Femur (tissue), 1 donor: ENCODE results near the gene MIER3.

Experiments
- DNase-seq: peaks from one replicate; pipeline ENCODE4 v3.0.0-alpha.2; 2017

Gene MIER3

DNA sequence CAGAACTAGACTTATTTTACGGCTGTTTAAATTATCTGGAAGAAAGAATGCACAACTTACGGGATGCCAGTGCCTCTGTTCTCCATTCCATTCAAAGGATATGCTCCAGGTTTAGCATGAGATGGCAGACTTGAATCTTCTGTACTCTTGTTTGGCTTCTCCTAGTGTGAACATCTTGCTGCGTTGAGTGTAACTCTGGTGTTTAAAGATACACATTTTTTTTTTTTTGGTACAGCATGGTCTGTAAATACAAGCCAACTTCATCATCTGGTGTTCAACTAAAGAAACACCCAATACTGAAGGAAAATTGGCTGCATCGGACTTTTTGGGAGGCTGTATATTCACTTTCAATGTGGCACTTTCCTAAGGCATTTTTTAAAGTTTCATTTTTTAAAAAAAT, 7.4 kb upstream of the MIER3 start:
- DNase-seq = no peak

DNA sequence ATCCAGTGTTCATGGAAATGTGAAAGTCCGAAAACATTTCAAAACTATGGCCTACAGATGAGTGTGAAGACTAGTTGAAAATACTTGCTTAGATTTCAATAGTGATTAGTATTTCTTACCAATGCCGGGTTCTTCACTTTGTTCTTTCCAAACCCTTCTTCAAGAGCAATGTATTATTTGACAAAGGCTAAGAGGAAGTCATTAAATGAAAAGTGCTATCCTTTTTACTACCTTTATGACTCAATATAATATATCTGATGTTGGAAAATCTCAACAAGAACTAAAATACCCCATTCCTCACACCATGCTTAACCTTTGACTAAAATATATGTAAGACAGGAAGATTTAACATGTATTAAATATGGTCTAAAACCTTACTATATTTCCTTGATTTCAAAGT, 6.7 kb upstream of the MIER3 start:
- no peak for DNase-seq

DNA sequence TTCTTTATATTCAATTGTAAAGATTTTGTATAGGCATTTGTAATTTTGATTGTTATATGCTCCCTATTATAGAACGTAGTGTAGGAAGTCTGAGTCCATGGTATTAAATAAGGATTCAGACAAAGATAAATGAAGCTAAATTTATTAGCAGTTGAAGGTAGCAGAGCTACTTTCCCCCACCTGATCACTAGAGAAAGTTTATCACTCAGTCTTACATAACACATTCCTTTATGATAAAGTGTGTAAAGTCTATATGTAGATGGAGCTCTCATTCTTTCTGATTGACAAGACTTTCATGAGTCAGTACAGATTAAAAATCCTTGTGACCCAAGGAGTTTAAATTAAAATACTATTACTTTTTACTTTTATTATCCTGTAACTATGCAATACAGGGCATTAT, 2.3 kb upstream of the MIER3 start:
- no peak for DNase-seq

DNA sequence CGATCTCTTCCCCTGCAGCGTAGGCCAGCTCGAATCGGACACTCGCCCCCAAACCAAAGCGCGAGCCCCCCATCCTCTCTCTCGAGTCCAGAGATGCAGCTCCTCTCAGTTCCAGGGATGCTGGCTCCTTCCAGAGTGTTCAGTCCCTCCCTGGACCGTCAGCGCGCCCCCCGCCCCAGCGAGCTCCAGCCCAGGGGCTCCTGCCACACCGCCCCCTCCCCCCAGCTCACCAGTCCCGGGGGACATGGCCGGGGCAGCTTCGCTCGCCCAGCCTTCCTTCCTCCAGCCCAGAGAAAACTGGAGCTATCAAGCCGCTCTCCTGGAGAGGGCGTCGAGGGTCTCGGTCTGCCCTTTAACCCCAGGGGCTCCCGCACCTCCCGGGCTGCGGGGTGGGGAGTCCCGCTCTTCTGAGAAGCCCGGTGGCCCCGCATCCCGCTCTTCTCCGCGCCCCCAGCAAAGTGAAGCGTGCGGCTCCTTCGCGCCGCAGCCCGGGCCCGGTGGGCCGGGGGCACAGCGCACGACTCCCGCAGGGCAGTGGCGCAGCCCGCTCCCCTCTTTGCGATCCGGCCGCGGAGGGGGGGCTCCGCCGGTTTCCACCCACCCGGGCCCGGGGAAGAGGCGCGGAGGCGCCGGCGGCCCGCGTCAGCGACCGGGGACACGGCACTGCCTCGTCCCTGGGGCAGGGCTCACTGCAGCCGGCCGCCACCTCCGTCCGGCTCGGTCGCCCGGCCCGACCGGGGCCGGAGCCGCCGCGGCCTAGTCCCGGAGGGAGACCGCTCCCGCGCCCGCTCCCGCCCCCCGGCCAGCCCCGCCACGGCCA, 587 bp downstream of the MIER3 start:
- DNase-seq = peak; percentile 50

DNA sequence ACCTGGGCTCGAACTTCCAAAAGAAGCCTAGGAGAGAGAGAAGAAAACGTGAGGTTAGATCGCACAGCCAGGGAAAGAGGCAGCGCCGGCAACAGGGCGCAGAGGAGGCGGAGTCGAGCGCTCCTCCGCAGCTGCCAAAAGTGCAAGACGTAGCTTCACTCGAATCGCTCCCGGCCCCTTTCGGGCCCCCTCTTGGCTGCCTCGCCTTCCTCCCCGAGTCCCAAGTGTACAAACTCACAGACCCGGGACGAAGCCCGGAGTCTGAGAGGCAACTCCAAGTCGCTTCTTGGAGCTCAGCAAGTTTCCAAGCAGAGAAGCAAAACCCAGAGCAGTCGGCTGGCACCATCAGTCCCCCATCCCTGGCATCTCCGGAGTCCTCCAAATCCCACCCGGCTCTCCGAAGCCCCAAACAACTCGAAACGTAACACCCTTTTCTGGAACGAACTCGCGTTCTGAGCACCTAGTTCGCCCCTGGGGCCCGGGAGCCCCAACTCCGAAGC, 1.2 kb downstream of the MIER3 start:
- peak; percentile 92 for DNase-seq

DNA sequence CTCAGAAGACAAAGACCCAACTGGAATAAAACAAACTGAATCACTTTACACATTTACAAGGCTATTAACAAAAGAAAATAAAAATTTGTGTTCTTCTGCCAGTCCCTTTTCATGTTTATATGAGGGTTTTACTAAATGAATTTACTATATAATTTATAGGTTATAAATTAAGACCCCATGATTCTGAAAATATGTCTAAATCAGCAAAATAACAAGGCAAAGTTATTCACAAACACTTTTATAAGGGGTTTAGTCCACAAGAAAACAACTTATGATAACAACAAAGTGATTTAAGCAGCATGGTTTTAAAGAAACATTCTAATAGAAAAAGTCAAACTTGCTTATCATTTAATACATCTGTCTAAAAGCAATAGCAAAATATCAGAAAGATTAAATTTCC, 4.9 kb downstream of the MIER3 start:
- no peak for DNase-seq

GRCh38 chr5:56941981-56942380, 9.9 kb downstream of the MIER3 start:
- DNase-seq = no peak

- DNase-seq = no peak
Measured at GRCh38 chr5:56938858-56939257, 13.1 kb downstream of the MIER3 start.

- no peak for DNase-seq
Measured at GRCh38 chr5:56934325-56934724, 17.6 kb downstream of the MIER3 start.

DNA sequence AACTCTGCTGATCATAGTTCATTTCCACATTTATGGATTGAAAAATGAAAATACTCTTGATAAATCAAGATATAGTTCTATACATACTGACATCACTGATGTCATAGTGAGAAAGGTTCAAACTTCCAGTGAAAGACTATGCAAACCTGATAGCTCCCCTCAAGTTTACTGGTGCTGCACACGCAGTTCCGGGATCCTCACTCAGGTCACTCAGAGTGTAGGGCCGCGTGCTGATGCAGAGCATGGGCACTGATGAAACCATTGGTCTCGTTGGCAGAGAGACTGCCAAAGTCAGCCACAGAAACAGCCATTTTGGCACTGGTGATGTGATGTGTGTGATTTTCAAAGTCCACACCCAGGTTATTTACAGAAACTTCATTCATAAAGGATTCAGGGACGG, 29.0 kb downstream of the MIER3 start:
- no peak for DNase-seq

- no peak for DNase-seq
Measured at GRCh38 chr5:56919942-56920662, 31.8 kb downstream of the MIER3 start.

DNA sequence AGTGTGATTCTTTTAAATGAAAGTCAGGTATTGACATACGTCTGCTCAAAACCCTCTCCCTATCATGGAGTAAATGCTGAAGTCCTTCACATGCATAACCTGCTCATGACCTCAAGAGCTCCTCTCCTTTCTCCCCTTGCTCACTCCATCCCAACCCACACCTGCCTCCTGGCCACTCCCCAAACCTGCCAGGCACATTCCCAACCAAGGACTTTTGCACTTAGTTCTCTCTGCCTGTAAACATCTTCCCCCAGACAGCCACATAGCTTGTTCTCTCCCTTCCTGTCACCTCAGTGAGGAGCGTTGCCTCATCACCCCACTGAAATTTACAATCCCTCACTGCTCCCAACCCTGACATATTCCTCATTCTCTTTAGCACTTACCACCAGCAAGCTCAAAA, 33.9 kb downstream of the MIER3 start:
- DNase-seq = no peak

DNA sequence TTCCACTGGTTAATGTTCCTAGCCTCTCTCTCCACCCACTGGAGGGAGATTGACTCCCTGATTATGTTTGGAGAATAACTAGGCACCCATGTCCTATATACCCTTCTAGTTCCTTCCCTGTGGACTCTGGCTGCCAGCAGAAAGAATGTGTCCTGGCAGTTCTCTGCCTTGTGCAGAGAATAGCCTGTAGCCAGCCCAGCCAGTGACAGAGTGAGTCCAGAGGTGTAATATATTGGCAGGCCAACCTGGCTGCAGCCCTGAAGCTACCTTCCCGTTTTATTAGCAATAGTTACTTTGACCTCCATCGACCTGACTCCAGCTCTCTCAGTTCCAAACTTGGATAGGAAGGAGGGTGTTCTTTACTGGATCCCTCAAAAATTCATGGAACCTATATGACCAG, 34.4 kb downstream of the MIER3 start:
- no peak for DNase-seq

DNA sequence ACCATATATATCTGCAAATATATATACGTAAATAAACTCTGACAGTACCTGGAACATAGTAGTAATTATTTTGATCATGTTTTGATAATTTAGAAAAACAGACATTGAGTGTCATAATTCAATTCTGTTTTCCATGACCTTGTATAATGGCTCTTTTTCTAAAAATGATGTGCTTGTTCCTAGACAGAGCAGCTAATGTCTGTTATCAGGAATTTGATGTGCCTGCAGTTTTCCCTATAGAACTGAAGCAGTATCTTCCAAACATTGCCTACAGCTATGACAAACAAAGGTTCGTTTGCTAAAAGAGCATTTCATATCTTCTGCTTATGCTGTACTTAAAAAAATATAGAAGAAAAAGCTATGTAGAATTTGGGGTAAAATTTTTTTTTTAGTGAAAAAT, 37.2 kb downstream of the MIER3 start:
- DNase-seq = no peak

DNA sequence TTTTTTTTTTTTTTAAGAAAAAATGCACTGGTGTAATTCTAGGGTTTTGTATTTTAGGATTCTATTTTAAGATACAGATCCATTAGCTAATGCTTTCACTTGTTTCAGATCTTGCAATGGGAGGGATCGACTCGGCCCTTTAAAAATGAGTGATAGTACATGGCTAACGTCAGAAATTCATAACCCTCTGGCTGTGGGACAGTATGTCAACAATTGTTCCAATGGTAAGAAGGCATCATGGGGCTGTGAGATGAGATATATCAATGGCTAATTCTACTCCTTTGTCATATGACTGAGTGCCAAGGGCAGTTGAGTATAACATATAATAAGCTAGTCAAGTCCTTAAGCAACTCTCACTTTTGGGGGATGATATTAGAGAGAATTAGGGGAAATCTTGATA, 38.2 kb downstream of the MIER3 start:
- DNase-seq = no peak

- DNase-seq = no peak
Measured at GRCh38 chr5:56910210-56910965, 41.5 kb downstream of the MIER3 start.

DNA sequence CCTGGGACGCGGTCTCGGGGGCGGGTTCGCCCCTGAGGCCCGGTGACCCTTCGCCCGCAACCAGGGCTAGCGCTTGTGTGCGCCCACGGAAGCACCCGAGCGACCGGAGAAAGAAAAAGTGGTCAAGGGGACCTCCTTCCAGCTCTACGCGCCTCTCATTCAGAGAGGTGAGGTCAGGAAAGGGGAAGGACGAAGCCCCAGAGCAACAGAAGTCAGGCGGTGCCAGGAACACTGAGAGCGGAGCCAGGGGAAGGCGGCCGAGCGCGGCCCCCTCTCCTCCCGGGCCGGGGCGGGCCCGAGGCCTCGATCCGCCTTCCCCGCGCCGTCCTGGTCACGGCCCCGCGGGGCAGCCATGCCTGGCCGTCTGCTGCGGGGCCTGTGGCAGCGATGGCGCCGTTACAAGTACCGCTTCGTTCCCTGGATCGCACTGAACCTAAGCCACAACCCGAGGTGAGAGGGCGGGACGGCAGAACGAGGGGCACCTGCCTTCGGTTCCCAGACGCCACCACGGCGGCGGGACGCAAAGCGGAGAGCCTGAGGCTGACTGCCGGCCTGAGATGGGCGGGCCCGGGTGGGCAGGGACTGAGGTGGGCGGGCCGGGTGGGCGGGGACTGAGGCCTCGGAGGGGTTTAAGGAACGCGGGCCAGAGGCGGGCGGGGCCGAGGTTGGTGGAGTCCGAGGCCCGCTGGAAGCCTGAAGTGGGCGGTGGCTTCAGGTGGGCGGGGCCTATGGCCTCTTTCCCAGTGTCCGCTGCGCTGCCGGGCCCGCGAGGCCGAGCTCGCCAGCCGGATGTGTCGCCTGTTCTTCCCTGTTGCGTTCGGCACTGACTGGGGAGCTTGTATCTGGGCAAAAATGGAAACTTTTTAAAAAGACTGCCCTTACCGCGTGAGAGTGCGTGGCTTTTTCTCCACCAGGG, 42.4 kb downstream of the MIER3 start, which contains the start of gene SETD9:
TSS of gene SETD9 (plus strand) at position 303 of the 916 bp plus-strand sequence. CDS start at position 353, 50 bp downstream.
- peak; percentile 99 for DNase-seq

GRCh38 chr5:56908942-56909293, 43.0 kb downstream of the MIER3 start:
- no peak for DNase-seq

DNA sequence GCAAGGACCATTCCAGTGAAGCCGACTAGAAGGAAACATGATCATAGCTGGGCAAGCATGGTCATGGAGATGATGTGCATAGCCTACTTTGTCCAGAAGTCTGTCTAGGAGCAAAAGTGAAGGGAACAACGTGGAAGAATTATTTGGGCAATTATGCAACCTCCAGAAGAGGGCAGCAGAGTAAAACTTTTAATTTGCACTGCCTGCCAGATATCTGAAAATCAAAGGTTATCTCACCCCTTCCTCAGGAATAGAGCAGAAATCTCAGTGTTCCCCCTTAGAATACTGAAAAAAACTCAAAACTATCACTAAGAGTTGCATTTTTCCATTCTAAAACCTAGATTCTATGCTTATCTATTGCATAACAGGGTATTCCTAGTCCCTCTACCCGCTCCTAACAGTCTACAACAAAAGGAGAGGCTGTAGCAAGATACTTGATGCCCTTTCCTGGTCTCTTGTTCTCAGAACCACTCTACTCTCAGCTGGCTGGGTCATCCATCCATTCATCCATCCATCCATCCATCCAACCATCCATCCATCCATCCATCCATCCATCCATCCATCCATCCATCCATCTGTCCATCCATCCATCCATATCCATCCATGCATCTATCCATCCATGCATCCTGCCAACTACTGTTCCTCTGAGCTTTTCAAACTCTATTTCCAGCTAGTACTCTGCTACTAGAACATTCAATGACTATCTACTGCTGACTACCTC, 50.9 kb downstream of the MIER3 start:
- DNase-seq = no peak

DNA sequence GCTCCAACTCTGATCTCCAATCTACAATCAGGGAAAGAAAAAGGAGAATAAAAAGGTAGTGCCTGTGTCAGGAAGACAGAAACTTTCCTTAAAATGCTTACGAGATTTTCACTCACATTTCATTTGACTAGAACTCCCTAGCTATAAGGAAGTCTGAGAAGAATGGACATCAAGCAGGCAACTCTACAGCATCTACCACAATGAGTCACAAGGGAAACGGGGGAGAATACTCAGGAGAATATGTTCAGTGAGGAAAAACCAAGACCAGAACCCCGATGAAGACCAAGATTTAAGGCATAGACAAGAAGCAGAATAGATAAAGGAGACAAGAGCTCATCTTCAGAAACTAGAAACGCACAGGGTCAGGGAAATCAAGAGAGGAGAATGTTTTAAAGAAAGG, 51.5 kb downstream of the MIER3 start:
- no peak for DNase-seq

GRCh38 chr5:56898213-56898612, 53.7 kb downstream of the MIER3 start:
- no peak for DNase-seq

GRCh38 chr5:56896763-56897162, 55.2 kb downstream of the MIER3 start:
- DNase-seq = no peak
